HEK293T (cell line): ENCODE measurements around the gene PPCS.

Experiments used
- TARDBP ChIP-seq: fragments of 450-650 bp; IDR thresholded peaks from 2 replicates; pipeline ENCODE4 v1.6.1; 2016
- TF ChIP-seq, protein P1 (sequence below): fragments of 450-650 bp; IDR thresholded peaks from 2 replicates; pipeline ENCODE4 v1.6.1; 2016

DNA sequence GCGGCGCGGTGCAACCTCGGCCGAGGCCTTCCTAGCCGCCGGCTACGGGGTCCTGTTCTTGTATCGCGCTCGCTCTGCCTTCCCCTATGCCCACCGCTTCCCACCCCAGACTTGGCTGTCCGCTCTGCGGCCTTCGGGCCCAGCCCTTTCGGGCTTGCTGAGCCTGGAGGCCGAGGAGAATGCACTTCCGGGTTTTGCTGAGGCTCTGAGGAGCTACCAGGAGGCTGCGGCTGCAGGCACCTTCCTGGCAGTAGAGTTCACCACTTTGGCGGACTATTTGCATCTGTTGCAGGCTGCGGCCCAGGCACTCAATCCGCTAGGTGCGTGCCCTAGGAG is 379 bp downstream of the PPCS start:
- TF ChIP-seq TARDBP = no peak
- TF ChIP-seq, protein P1, sequence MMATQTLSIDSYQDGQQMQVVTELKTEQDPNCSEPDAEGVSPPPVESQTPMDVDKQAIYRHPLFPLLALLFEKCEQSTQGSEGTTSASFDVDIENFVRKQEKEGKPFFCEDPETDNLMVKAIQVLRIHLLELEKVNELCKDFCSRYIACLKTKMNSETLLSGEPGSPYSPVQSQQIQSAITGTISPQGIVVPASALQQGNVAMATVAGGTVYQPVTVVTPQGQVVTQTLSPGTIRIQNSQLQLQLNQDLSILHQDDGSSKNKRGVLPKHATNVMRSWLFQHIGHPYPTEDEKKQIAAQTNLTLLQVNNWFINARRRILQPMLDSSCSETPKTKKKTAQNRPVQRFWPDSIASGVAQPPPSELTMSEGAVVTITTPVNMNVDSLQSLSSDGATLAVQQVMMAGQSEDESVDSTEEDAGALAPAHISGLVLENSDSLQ = no peak
